Natural killer cell (primary cell): ENCODE results near the gene PLEKHJ1. TPM values are rescaled to one million over a fixed set of nuclear protein-coding genes. Genes with fewer than 3 reads are reported as not detected.

Experiments used
- ATAC-seq, 3 donors: fragments of 150-1000 bp in 2 of 3; fragments of 200-7000 bp in 1 of 3; cut with Tn5 transposase; 1 replicate in 1 of 3; 2 replicates in 2 of 3; pipeline ENCODE4 v1.10.0; 2021; ENCODE audit warnings: mild to moderate bottlenecking in 2 of 3, moderate library complexity in 2 of 3
- DNase-seq, 2 donors: peaks; one replicate each; pipeline versions ENCODE4 v3.0.0 to v3.0.0-alpha.2; 2013 to 2021; ENCODE audit warnings: mixed read lengths in 1 of 2
- H3K27ac ChIP-seq: one replicate; pipeline ENCODE4 v1.5.1; 2013; ENCODE audit warnings: mild to moderate bottlenecking, low read length
- H3K27me3 ChIP-seq: one replicate; pipeline ENCODE4 v1.6.1; 2013; ENCODE audit warnings: low read length; ENCODE audit not compliant: control insufficient read depth, insufficient read depth
- H3K36me3 ChIP-seq: one replicate; pipeline ENCODE4 v1.6.1; 2013; ENCODE audit warnings: low read length; ENCODE audit not compliant: control insufficient read depth, insufficient read depth
- H3K4me1 ChIP-seq: one replicate; pipeline ENCODE4 v1.6.1; 2013; ENCODE audit warnings: low read length; ENCODE audit not compliant: control insufficient read depth, insufficient read depth
- H3K4me3 ChIP-seq: one replicate; pipeline ENCODE4 v1.5.1; 2013; ENCODE audit warnings: low read length
- H3K9me3 ChIP-seq: one replicate; pipeline ENCODE4 v1.6.1; 2013; ENCODE audit warnings: low read length; ENCODE audit not compliant: control insufficient read depth, insufficient read depth
- H3K27ac Mint-ChIP-seq, 2 donors: one replicate each; pipeline ENCODE4 v1.8.0; 2022; ENCODE audit warnings: mild to moderate bottlenecking in 2 of 2, mixed read lengths in 2 of 2, moderate library complexity in 1 of 2
- H3K27me3 Mint-ChIP-seq, 2 donors: one replicate each; pipeline ENCODE4 v1.8.0; 2022; ENCODE audit warnings: low read depth in 2 of 2, mixed read lengths in 2 of 2
- H3K36me3 Mint-ChIP-seq: one replicate; pipeline ENCODE4 v1.8.0; 2022; ENCODE audit warnings: mixed read lengths
- H3K4me1 Mint-ChIP-seq, 2 donors: one replicate each; pipeline ENCODE4 v1.8.0; 2022; ENCODE audit warnings: mixed read lengths in 2 of 2
- H3K4me3 Mint-ChIP-seq: one replicate; pipeline ENCODE4 v1.8.0; 2022; ENCODE audit warnings: mild to moderate bottlenecking, moderate library complexity, mixed read lengths
- H3K9me3 Mint-ChIP-seq, 2 donors: one replicate each; pipeline ENCODE4 v1.8.0; 2022; ENCODE audit warnings: mixed read lengths in 2 of 2
- WGBS: methylation state at CpG from one replicate; pipeline ENCODE4 v1.1.7; 2013; ENCODE audit warnings: missing lambda C conversion rate; ENCODE audit not compliant: insufficient coverage; 5-methylcytosine and 5-hydroxymethylcytosine counted together
- intact Hi-C: fragments of 100-400 bp; cut with micrococcal nuclease; formaldehyde crosslinking; loops from one replicate; pipeline ENCODE4 v1.14.2; 2022
- total RNA-seq, 4 donors: library from RNA; stranded (reverse); fragments of 120-200 nt in 1 of 4; gene quantifications; one replicate each; pipeline versions ENCODE4 v1.2.3 to v1.2.4, GENCODE V29; 2013 to 2022
- TF ChIP-seq, protein P1 (sequence below): fragments of 200-600 bp; IDR thresholded peaks from one replicate; pipeline ENCODE4 v1.8.0; 2022; ENCODE audit warnings: antibody characterized with exemption

Gene PLEKHJ1
- total RNA-seq, 3 donors from 2014 or later (not counting 1 experiment from before 2014, with no cell fraction given): 36.7 to 45.8 (median 44.7) TPM

DNA sequence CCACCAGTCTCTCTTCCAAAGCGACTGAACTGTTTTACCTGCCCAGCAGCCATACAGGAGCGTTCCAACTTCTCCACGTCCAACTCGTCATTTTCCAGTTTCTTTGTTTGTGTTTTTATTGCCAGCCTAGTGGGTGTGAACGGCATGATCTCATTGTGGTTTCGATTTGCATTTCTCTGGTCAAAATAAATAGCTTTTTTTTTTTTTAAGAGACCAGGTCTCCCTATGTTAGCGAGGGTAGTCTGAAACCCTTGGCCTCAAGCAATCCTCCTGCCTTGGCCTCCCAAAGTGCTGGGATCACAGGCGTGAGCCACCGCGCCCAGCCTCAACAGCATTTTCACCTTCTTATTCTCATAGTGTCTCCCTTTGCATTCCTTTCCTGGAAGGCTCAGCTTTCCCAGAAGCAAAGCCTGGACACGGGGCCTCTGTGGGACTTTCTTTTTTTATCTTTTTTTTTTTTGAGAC is 24.2 kb upstream of the PLEKHJ1 start:
- no peaks in the 10 kb centered on the region for H3K9me3 Mint-ChIP-seq
- H3K4me3 ChIP-seq: no peak overlapping the region
- peak overlapping the region; percentile 74 to 85 for H3K27ac Mint-ChIP-seq
- intact Hi-C loops: no loop called here
- H3K4me1 ChIP-seq: peaks cover 66% of the 10 kb centered on the region
- H3K9me3 ChIP-seq: no peaks in the 10 kb centered on the region
- TF ChIP-seq, protein P1, sequence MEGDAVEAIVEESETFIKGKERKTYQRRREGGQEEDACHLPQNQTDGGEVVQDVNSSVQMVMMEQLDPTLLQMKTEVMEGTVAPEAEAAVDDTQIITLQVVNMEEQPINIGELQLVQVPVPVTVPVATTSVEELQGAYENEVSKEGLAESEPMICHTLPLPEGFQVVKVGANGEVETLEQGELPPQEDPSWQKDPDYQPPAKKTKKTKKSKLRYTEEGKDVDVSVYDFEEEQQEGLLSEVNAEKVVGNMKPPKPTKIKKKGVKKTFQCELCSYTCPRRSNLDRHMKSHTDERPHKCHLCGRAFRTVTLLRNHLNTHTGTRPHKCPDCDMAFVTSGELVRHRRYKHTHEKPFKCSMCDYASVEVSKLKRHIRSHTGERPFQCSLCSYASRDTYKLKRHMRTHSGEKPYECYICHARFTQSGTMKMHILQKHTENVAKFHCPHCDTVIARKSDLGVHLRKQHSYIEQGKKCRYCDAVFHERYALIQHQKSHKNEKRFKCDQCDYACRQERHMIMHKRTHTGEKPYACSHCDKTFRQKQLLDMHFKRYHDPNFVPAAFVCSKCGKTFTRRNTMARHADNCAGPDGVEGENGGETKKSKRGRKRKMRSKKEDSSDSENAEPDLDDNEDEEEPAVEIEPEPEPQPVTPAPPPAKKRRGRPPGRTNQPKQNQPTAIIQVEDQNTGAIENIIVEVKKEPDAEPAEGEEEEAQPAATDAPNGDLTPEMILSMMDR: no peak
- peak overlapping the region; percentile 55 for H3K4me3 Mint-ChIP-seq
- ATAC-seq (peak in 2 of 3 donors; percentile 35), DNase-seq (peak in 1 of 2 donors; percentile 66)
- H3K27me3 Mint-ChIP-seq: no peaks in the 10 kb centered on the region
- no peaks in the 10 kb centered on the region for H3K36me3 ChIP-seq
- H3K36me3 Mint-ChIP-seq: no peaks in the 10 kb centered on the region
- H3K4me1 Mint-ChIP-seq: peaks cover 6% of the 10 kb centered on the region in 2 donors
- H3K27me3 ChIP-seq: no peaks in the 10 kb centered on the region
- WGBS: 63% methylated on average over 11 of the region's 11 CpGs
- peak overlapping the region; percentile 44 for H3K27ac ChIP-seq

DNA sequence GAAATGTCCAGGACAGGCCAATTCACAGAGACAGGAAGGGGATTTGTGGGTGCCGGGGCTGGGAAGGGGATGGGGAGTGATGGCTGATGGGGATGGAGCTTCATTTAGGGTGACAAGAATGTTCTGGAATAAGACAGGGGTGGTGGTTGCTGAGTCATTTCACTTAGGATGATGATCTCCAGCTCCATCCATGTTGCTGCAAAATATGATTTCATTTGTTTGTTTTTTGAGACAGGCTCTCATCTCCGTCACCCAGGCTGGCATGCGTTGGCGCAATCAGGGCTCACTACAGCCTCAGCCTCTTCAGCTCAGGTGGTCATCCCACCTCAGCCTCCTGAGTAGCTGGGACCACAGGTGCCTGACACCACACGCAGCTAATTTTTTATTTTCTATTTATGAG is 23.2 kb upstream of the PLEKHJ1 start:
- Mint-ChIP-seq H3K27me3 (peaks cover 0 to 1% of the 10 kb centered on the region in 2 donors), H3K4me3 (peak overlapping the region; percentile 28), H3K27ac (peak overlapping the region; percentile 74 to 85), H3K9me3 (no peaks in the 10 kb centered on the region), H3K36me3 (no peaks in the 10 kb centered on the region), H3K4me1 (peaks cover 6% of the 10 kb centered on the region in 2 donors)
- DNase-seq (no peak), ATAC-seq (no peak)
- WGBS: 87% methylated on average over 5 of the region's 5 CpGs
- Histone ChIP-seq H3K27ac (no peak overlapping the region), H3K9me3 (no peaks in the 10 kb centered on the region), H3K4me1 (peaks cover 59% of the 10 kb centered on the region), H3K4me3 (no peak overlapping the region), H3K36me3 (no peaks in the 10 kb centered on the region), H3K27me3 (no peaks in the 10 kb centered on the region)
- TF ChIP-seq, protein P1: no peak
- intact Hi-C loops: no loop called here

DNA sequence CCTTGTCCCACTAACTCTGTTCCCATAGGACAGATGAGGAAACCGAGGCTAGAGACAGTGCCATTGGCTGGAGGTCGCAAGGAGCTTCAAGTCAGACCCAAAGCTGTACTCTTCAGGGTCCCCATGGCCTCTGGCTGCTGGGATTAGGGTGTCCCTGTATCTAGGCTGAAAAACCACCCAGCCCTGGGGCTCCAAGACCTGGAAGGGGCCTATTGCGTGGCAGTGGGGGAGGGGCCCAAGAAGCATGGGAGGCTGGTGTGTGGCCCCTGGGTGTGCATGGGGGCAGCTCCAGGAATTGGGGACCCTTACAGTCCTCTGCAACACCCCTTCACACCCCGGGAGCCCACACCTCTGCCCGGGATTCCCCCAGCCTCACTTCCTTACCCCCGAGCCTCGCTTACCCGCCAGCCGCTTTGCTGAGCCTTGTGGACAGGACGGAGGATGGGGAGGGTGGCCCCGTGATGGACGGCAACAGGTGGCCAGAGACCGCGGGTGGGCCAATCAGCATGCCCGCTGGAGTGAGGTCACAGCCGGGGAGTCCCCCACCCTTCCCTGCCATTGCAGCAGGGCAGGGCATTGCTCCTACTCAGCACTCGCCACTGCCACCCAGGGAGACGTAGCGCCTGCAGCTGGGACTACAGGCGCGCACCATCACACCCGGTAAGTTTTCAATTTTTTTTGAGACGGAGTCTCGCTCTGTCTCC is 20.0 kb upstream of the PLEKHJ1 start, which contains the start of gene JSRP1:
JSRP1 (minus strand) TSS at position 436 of the 704 bp plus-strand sequence. CDS start 1,103 bp downstream, outside the sequence.
- peak in 2 of 3 donors; percentile 11 to 23 for ATAC-seq
- Mint-ChIP-seq H3K36me3 (no peaks in the 10 kb centered on the region), H3K27ac (peak within 1 kb of the TSS; percentile 85 to 87), H3K27me3 (peaks cover 0 to 18% of the 10 kb centered on the region in 2 donors), H3K4me3 (no peak within 1 kb of the TSS), H3K4me1 (peaks cover 6 to 23% of the 10 kb centered on the region in 2 donors), H3K9me3 (no peaks in the 10 kb centered on the region)
- no peaks in the 10 kb centered on the region for H3K9me3 ChIP-seq
- WGBS: 76% methylated on average over 24 of the region's 24 CpGs
- TF ChIP-seq, protein P1: no peak
- H3K4me1 ChIP-seq: peaks cover 60% of the 10 kb centered on the region
- H3K27ac ChIP-seq: no peak within 1 kb of the TSS
- H3K36me3 ChIP-seq: no peaks in the 10 kb centered on the region
- H3K4me3 ChIP-seq: no peak within 1 kb of the TSS
- DNase-seq: peak in 1 of 2 donors; percentile 42
- H3K27me3 ChIP-seq: peaks cover 24% of the 10 kb centered on the region
- intact Hi-C loops: no loop called here
